Hepatocyte (in vitro differentiated cells): ENCODE results near the gene CALML3.

Experiments
- EZH2 ChIP-seq: fragments of 200-600 bp; sonication (generic); IDR thresholded peaks from 2 replicates; pipeline ENCODE4 v1.6.1; 2016; ENCODE audit warnings: antibody characterized with exemption, mild to moderate bottlenecking, borderline replicate concordance
- TF ChIP-seq, protein P1 (sequence below): fragments of 200-600 bp; sonication (generic); IDR thresholded peaks from 2 replicates; pipeline ENCODE4 v1.5.1; 2016; ENCODE audit warnings: antibody characterized with exemption, mild to moderate bottlenecking; ENCODE audit not compliant: poor library complexity

DNA sequence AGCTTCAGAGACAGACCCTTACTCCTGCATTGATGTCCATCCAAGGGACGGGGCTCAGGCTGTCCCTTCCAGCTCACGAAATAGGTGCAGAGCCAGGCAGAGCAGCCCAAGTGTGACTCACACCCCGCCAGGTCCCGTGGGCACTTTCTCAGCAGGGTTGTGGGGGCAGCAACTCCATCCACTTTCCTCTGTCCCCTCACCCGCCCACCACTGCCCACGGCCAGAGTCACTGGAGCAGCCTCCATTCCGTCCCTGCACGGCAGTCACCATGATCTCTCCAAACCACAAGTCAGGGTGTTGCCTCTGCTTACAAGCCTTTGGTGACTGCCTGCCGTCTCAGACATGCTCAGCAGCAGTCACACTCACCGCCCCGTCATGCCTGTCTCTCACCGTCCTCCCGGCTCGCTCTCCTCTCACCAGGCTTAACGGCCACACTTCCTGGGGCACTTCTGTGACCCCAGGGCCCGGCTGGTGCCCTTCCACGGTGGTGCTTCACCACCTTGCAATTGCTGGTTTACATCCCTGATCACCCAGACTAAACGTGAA, 39.3 kb downstream of the CALML3 start:
- no peak for TF ChIP-seq EZH2
- TF ChIP-seq, protein P1, sequence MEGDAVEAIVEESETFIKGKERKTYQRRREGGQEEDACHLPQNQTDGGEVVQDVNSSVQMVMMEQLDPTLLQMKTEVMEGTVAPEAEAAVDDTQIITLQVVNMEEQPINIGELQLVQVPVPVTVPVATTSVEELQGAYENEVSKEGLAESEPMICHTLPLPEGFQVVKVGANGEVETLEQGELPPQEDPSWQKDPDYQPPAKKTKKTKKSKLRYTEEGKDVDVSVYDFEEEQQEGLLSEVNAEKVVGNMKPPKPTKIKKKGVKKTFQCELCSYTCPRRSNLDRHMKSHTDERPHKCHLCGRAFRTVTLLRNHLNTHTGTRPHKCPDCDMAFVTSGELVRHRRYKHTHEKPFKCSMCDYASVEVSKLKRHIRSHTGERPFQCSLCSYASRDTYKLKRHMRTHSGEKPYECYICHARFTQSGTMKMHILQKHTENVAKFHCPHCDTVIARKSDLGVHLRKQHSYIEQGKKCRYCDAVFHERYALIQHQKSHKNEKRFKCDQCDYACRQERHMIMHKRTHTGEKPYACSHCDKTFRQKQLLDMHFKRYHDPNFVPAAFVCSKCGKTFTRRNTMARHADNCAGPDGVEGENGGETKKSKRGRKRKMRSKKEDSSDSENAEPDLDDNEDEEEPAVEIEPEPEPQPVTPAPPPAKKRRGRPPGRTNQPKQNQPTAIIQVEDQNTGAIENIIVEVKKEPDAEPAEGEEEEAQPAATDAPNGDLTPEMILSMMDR: no peak
